ENCODE data around the gene GALNT9. TPM values are rescaled to one million over a fixed set of nuclear protein-coding genes. Genes with fewer than 3 reads are reported as not detected.
"Not testable (repeated sequence)": the region's sequence is repeated elsewhere in the genome, so short reads cannot be mapped to it uniquely, and the experiment has no call there.

GALNT9 gene
- not detected for total RNA-seq

- H3K27ac Mint-ChIP-seq, result no peak within 1 kb of the TSS
- H3K4me1 Mint-ChIP-seq, result peaks cover 10% of the 10 kb centered on the region
- H3K27me3 Mint-ChIP-seq, result peaks cover 29% of the 10 kb centered on the region
- ChIA-PET CTCF (interaction anchor here (1.0 kb wide), 1 partner anchor 23 kb away, joined by 3 read pairs; no protein-coding TSS in a partner anchor), POLR2A (no interaction called here)
- no peak within 1 kb of the TSS for H3K4me3 Mint-ChIP-seq
- H3K36me3 Mint-ChIP-seq (ENCODE audit: low read depth), result no peaks in the 10 kb centered on the region
- DNase-seq, result no peak
- peaks cover 6% of the 10 kb centered on the region for H3K9me3 Mint-ChIP-seq
These were observed at the start of gene GALNT9 for GRCh38 chr12:132329036-132329719. Gene GALNT9 (minus strand): TSS chr12:132329589. CDS start chr12:132329203, 386 bp downstream.

DNA sequence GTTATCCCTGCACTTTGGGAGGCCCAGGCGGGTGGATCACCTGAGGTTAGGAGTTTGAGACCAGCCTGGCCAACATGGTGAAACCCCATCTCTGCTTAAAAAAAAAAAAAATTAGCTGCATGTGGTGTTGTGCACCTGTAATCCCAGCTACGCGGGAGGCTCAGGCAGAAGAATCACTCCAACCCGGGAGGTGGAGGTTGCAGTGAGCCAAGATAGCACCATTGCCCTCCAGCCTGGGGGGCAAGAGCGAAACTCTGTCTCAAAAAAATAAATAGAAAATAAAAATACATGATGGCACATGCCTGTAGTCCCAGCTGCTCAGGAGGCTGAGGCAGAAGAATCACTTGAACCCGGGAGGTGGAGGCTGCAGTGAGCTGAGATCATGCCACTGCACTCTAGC lies 49.7 kb upstream of the GALNT9 start:
- H3K4me1 Mint-ChIP-seq; H3K27ac Mint-ChIP-seq; CTCF ChIA-PET; H3K36me3 Mint-ChIP-seq (ENCODE audit: low read depth); POLR2A ChIA-PET; H3K4me3 Mint-ChIP-seq; DNase-seq; H3K9me3 Mint-ChIP-seq: not testable (repeated sequence)
- H3K27me3 Mint-ChIP-seq, result peaks cover 19% of the 10 kb centered on the region

DNA sequence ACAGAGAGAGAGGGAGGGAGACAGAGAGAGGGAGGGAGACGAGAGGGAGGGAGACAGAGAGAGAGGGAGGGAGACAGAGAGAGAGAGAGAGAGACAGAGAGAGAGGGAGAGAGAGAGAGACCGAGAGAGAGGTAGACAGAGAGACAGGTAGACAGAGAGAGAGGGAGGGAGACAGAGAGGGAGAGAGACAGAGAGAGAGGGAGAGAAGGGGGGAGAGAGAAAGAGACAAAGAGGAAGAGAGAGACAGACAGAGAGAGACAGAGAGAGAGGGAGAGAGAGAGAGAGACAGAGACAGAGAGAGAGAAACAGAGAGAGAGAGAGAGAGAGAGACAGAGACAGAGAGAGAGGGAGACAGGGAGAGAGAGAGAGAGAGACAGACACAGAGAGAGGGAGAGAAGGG lies 47.8 kb upstream of the GALNT9 start:
- Mint-ChIP-seq H3K36me3 (ENCODE audit: low read depth) (no peaks in the 10 kb centered on the region), H3K9me3 (no peaks in the 10 kb centered on the region), H3K4me3 (no peak overlapping the region), H3K4me1 (no peaks in the 10 kb centered on the region), H3K27ac (no peak overlapping the region), H3K27me3 (peaks cover 22% of the 10 kb centered on the region)
- ChIA-PET POLR2A (no interaction called here), CTCF (no interaction called here)
- no peak for DNase-seq

- no peaks in the 10 kb centered on the region for H3K4me1 Mint-ChIP-seq
- no peaks in the 10 kb centered on the region for H3K9me3 Mint-ChIP-seq
- no peak overlapping the region for H3K4me3 Mint-ChIP-seq
- H3K36me3 Mint-ChIP-seq (ENCODE audit: low read depth), result no peaks in the 10 kb centered on the region
- CTCF ChIA-PET, result no interaction called here
- no peak for DNase-seq
- POLR2A ChIA-PET, result no interaction called here
- no peak overlapping the region for H3K27ac Mint-ChIP-seq
- H3K27me3 Mint-ChIP-seq, result peaks cover 23% of the 10 kb centered on the region
These were observed 47.1 kb upstream of the GALNT9 start for GRCh38 chr12:132376464-132376830.

DNA sequence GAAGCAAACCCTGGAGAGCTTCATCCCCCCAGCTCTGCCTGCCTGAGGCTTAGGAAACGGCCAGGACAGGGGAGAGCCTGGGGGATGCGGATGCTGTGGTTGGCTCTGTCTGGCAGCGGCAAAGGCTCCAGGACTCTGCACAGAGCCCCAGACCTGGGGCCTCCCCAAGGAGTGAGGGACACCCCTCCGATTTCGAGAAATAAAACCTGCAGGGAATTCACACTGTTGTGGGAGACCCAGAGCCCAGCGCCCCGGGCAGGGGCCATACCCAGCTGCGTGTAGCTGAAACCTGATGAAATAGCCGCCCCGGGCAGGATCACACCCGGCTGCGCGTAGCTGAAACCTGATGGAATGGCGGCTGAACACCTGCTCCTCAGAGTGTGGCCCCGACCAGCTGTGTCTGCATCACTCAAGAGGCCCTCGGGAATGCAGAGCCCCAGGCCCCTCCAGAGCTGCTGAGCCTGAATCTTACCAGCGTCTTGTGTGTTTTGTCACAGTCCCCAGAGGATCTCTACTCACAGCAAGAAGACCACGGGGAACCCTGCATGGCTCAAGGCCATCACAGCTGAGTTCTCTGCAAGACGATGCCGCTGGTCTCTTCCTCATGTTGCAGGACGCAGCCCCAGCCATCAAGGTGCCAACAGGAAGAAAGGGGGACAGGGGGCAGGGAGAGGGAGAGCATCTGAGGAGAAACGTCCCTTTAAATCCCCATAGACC lies 46.5 kb upstream of the GALNT9 start:
- ChIA-PET POLR2A (no interaction called here), CTCF (no interaction called here)
- Mint-ChIP-seq H3K27ac (no peak overlapping the region), H3K4me1 (no peaks in the 10 kb centered on the region), H3K27me3 (peaks cover 28% of the 10 kb centered on the region), H3K9me3 (no peaks in the 10 kb centered on the region), H3K36me3 (ENCODE audit: low read depth) (no peaks in the 10 kb centered on the region), H3K4me3 (no peak overlapping the region)
- no peak for DNase-seq

GRCh38 chr12:132374612-132375445 lies 45.4 kb upstream of the GALNT9 start:
- POLR2A ChIA-PET, result no interaction called here
- Mint-ChIP-seq H3K4me3 (no peak overlapping the region), H3K27ac (no peak overlapping the region), H3K27me3 (peaks cover 30% of the 10 kb centered on the region), H3K36me3 (ENCODE audit: low read depth) (no peaks in the 10 kb centered on the region), H3K4me1 (no peaks in the 10 kb centered on the region), H3K9me3 (no peaks in the 10 kb centered on the region)
- no peak for DNase-seq
- CTCF ChIA-PET, result no interaction called here

DNA sequence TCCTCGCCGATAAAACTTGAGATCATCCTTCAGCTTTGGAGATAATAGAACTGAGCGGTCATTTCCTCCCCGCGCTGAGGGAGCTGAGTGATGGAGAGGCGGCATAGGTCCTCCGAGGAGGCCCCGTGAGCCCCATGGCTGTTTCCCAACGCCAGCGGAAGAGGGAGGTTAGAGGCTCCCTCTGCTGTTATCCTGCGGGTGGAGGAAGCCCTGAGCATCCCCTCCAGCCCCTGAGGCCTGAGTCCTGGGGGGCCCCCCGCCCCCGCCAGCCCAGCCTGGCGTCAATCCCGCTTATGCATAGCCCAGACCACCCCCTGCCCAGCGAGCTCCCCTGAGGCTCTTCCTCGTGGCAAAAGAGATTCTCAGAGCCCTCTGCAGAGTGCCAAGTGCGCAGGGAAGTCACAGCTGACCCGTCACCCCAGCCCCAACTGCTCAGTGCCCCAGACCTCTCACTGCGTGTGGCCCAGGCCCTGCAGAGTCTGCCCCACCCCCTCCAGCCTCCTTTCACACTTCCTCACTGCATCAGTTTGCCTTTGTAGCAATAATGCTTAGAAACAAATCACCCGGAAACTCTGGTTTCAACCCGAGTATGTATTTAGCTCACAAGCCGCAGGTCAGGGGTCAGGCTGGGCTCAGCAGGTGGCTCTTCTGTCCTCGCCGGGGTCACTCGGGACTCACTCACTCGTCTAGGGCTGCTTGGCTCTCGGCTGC lies 44.7 kb upstream of the GALNT9 start:
- Mint-ChIP-seq H3K27ac (no peak overlapping the region), H3K36me3 (ENCODE audit: low read depth) (no peaks in the 10 kb centered on the region), H3K4me1 (no peaks in the 10 kb centered on the region), H3K27me3 (peaks cover 30% of the 10 kb centered on the region), H3K9me3 (no peaks in the 10 kb centered on the region), H3K4me3 (no peak overlapping the region)
- DNase-seq, result no peak
- ChIA-PET CTCF (interaction anchor here (0.6 kb wide), 1 partner anchor 303 kb away, joined by 3 read pairs; no protein-coding TSS in a partner anchor), POLR2A (no interaction called here)

- ChIA-PET CTCF (no interaction called here), POLR2A (no interaction called here)
- no peaks in the 10 kb centered on the region for H3K4me1 Mint-ChIP-seq
- H3K27ac Mint-ChIP-seq, result no peak overlapping the region
- peaks cover 2% of the 10 kb centered on the region for H3K9me3 Mint-ChIP-seq
- DNase-seq, result no peak
- no peak overlapping the region for H3K4me3 Mint-ChIP-seq
- peaks cover 10% of the 10 kb centered on the region for H3K27me3 Mint-ChIP-seq
- no peaks in the 10 kb centered on the region for H3K36me3 Mint-ChIP-seq (ENCODE audit: low read depth)
These were observed 38.5 kb upstream of the GALNT9 start for GRCh38 chr12:132367852-132368251.

DNA sequence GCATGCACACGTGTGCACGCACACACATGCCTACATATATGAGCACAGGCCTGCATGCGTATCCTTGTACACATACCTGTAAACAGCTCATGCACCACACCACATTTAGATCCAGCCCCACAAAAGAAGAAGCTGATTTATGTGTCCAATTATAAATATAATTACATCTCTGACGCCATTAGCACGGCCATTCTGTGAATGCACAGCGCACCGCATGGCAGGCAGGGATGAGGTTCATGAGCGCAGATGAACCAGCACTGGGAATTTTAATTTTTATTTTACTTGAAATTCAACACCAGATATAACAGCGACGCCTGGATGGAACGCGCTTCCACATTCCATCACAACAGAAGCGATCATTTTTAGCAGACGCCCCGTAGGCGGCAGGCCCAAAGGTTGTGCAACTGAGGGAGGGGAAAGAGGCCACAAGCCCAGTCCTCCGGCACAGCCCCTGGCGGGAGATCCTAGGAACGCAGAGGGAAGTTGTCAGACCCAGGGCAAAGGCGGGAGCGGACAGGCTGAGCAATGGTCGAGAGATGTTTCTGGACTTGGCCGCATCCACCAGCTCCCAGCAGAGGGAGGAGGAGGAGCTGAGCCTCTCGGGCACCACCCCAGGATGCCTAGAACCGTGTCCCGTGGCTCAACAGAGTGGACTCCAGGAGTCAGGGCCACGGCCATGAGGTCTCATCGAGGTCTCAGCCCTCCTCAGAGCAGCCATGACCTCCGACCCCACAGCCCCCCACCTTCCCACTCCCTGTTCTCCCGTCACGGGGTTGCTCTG lies 37.9 kb upstream of the GALNT9 start:
- Mint-ChIP-seq H3K4me3 (no peak overlapping the region), H3K36me3 (ENCODE audit: low read depth) (no peaks in the 10 kb centered on the region), H3K9me3 (peaks cover 2% of the 10 kb centered on the region), H3K27me3 (peaks cover 10% of the 10 kb centered on the region), H3K27ac (no peak overlapping the region), H3K4me1 (no peaks in the 10 kb centered on the region)
- ChIA-PET CTCF (no interaction called here), POLR2A (no interaction called here)
- DNase-seq, result no peak

DNA sequence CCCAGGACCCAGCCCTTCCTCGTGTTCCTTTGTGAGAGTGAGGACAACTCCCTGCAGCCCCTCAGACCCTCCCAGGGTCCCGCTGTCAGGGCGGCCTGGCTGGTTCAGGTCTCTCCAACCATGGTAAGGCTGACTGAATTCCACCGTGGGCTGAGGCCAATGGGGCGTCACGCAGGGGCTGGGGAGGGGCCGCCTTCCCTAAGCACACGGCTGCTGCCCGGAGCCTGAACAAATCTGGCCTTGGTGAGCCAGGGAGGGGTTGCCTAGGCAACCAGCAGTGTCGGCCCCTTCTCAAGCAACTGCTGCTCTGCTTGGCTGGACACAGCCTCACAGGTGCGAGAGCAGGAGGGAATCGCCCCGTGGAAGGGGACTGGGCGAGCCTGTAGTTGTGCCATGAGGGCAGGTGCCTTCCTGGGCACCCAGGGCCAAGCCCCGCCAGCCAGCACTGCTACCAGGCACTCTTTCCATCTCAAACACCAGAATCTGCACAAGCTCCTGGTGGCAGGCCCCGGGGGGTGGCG lies 37.0 kb upstream of the GALNT9 start:
- CTCF ChIA-PET, result no interaction called here
- Mint-ChIP-seq H3K27ac (no peak overlapping the region), H3K4me1 (no peaks in the 10 kb centered on the region), H3K4me3 (no peak overlapping the region), H3K27me3 (peaks cover 8% of the 10 kb centered on the region), H3K36me3 (ENCODE audit: low read depth) (no peaks in the 10 kb centered on the region), H3K9me3 (peaks cover 2% of the 10 kb centered on the region)
- DNase-seq, result no peak
- POLR2A ChIA-PET, result no interaction called here

GRCh38 chr12:132365226-132365625 lies 35.8 kb upstream of the GALNT9 start:
- Mint-ChIP-seq H3K4me1 (no peaks in the 10 kb centered on the region), H3K36me3 (ENCODE audit: low read depth) (no peaks in the 10 kb centered on the region), H3K4me3 (no peak overlapping the region), H3K9me3 (peaks cover 2% of the 10 kb centered on the region), H3K27me3 (peaks cover 2% of the 10 kb centered on the region), H3K27ac (no peak overlapping the region)
- no peak for DNase-seq
- ChIA-PET CTCF (interaction anchor here (0.8 kb wide), 1 partner anchor 15 kb away, joined by 3 read pairs; no protein-coding TSS in a partner anchor), POLR2A (no interaction called here)

DNA sequence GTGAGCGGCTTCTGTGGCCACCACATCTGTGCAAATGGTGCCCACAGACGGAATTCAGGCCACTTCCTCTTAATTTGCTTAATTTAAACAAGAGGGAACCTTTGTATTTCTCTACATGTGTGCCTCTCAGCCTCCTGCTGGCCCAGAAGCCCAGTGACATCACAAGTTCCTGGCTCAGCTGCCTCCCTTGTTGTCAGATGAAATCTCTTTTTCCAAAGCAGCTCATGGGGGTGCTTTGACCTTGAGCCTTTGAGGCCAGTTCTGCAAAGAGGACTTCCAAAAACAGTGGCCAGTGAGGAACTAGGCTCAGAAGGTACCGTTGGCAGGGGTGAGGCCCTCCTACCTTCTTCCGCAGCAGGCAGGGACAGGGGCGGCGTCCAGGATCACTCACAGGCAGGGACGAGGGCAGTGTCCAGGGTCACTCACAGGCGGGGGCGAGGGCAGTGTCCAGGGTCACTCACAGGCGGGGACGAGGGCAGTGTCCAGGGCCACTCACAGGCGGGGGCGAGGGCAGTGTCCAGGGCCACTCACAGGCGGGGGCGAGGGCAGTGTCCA lies 35.0 kb upstream of the GALNT9 start:
- H3K36me3 Mint-ChIP-seq (ENCODE audit: low read depth), result peaks cover 2% of the 10 kb centered on the region
- CTCF ChIA-PET, result no interaction called here

More for the DNA sequence above, 35.0 kb upstream of the GALNT9 start:
- Mint-ChIP-seq H3K4me3 (no peak overlapping the region), H3K9me3 (peaks cover 7% of the 10 kb centered on the region), H3K27ac (no peak overlapping the region), H3K4me1 (no peaks in the 10 kb centered on the region), H3K27me3 (no peaks in the 10 kb centered on the region)
- POLR2A ChIA-PET, result no interaction called here
- no peak for DNase-seq

Measured in activated CD4-positive, alpha-beta T cell treated with anti-CD3 and anti-CD28 coated beads, Interleukin-2, amount 10 ng/mL, durations not matched to agents 7 days and 5 days (primary cell).